Naive thymus-derived CD4-positive, alpha-beta T cell (primary cell): ENCODE data around the gene CDH4. TPM values are rescaled to one million over a fixed set of nuclear protein-coding genes. Genes with fewer than 3 reads are reported as not detected.

Experiments
- ATAC-seq: fragments of 150-1000 bp; cut with Tn5 transposase; 2 replicates; pipeline ENCODE4 v1.10.0; 2021; ENCODE audit warnings: mild to moderate bottlenecking, moderate library complexity
- CTCF ChIA-PET: fragments of 350-600 bp; sonication (Branson Sonifier 250); formaldehyde crosslinking; loops from one replicate; lab custom pipeline; 2021; ENCODE audit warnings: antibody characterized with exemption; lab: Charles Lee
- POLR2A ChIA-PET: fragments of 350-600 bp; sonication (Branson Sonifier 250); formaldehyde crosslinking; loops from one replicate; lab custom pipeline; 2021; ENCODE audit warnings: antibody characterized with exemption, inconsistent platforms; lab: Charles Lee
- DNase-seq, 9 donors: peaks; one replicate each; pipeline versions ENCODE4 v3.0.0 to v3.0.0-alpha.2; 2020 to 2022; ENCODE audit warnings: mixed read lengths in 1 of 9
- H3K27ac ChIP-seq: one replicate; pipeline ENCODE4 v1.7.0; 2013; ENCODE audit warnings: mild to moderate bottlenecking, low read depth, low read length, moderate library complexity
- H3K27me3 ChIP-seq, 2 donors: one replicate each; pipeline ENCODE4 v1.7.0; 2013; ENCODE audit warnings: low read length in 2 of 2, mild to moderate bottlenecking in 2 of 2, moderate library complexity in 2 of 2; ENCODE audit not compliant: control insufficient read depth in 2 of 2, insufficient read depth in 2 of 2
- H3K36me3 ChIP-seq, 3 experiments: 1 replicate in 2 of 3; 2 replicates in 1 of 3; pipeline ENCODE4 v1.7.0; 2013; ENCODE audit warnings: low read length in 3 of 3, mild to moderate bottlenecking in 3 of 3, moderate library complexity in 1 of 3; ENCODE audit not compliant: insufficient read depth in 3 of 3, control insufficient read depth in 2 of 3
- H3K4me1 ChIP-seq, 2 donors: one replicate each; pipeline ENCODE4 v1.7.0; 2013; ENCODE audit warnings: low read length in 2 of 2, mild to moderate bottlenecking in 2 of 2, moderate library complexity in 1 of 2; ENCODE audit not compliant: control insufficient read depth in 2 of 2, insufficient read depth in 2 of 2
- H3K4me3 ChIP-seq: 2 replicates; pipeline ENCODE4 v1.7.0; 2013; ENCODE audit warnings: mild to moderate bottlenecking, low read length
- H3K9me3 ChIP-seq, 3 experiments: 1 replicate in 2 of 3; 2 replicates in 1 of 3; pipeline ENCODE4 v1.7.0; 2013; ENCODE audit warnings: low read length in 3 of 3; ENCODE audit not compliant: control insufficient read depth in 2 of 3
- H3K27ac Mint-ChIP-seq, 9 donors: one replicate each; pipeline ENCODE4 v1.8.0; 2020 to 2022; ENCODE audit warnings: mixed read lengths in 9 of 9, mild to moderate bottlenecking in 8 of 9, moderate library complexity in 5 of 9, inconsistent platforms in 2 of 9
- H3K27me3 Mint-ChIP-seq, 5 donors: one replicate each; pipeline ENCODE4 v1.8.0; 2021 to 2022; ENCODE audit warnings: mixed read lengths in 5 of 5, mild to moderate bottlenecking in 1 of 5
- H3K36me3 Mint-ChIP-seq, 5 donors: one replicate each; pipeline ENCODE4 v1.8.0; 2020 to 2022; ENCODE audit warnings: mixed read lengths in 5 of 5, mild to moderate bottlenecking in 3 of 5, inconsistent platforms in 1 of 5
- H3K4me1 Mint-ChIP-seq, 7 donors: one replicate each; pipeline ENCODE4 v1.8.0; 2020 to 2022; ENCODE audit warnings: mixed read lengths in 7 of 7, mild to moderate bottlenecking in 3 of 7, inconsistent platforms in 1 of 7
- H3K4me3 Mint-ChIP-seq, 10 donors: one replicate each; pipeline ENCODE4 v1.8.0; 2020 to 2022; ENCODE audit warnings: mild to moderate bottlenecking in 10 of 10, mixed read lengths in 10 of 10, moderate library complexity in 6 of 10, inconsistent platforms in 2 of 10
- H3K9me3 Mint-ChIP-seq, 11 donors: one replicate each; pipeline ENCODE4 v1.8.0; 2020 to 2022; ENCODE audit warnings: mixed read lengths in 11 of 11, mild to moderate bottlenecking in 4 of 11, inconsistent platforms in 1 of 11, moderate library complexity in 1 of 11
- intact Hi-C, 2 donors: fragments of 100-400 bp; cut with micrococcal nuclease; formaldehyde crosslinking; loops; one replicate each; pipeline ENCODE4 v1.15.1; 2023
- polyA plus RNA-seq, 2 donors: library from polyadenylated mRNA; unstranded; fragments of 300-500 nt; fragmentation: Illumina TruSeq; gene quantifications; one replicate each; pipeline ENCODE4 v1.2.3, GENCODE V29; 2021
- total RNA-seq, 6 experiments: library from RNA in 5 of 6; stranded (reverse) in 5 of 6; gene quantifications; 1 replicate in 5 of 6; 2 replicates in 1 of 6; pipeline ENCODE4 v1.2.3 and lab custom pipeline; 2021 to 2026

CDH4 gene
- total and polyA plus RNA-seq, 7 experiments from 2014 or later, result 0.05 to 0.43 (median 0.14) TPM; not detected in 1

DNA sequence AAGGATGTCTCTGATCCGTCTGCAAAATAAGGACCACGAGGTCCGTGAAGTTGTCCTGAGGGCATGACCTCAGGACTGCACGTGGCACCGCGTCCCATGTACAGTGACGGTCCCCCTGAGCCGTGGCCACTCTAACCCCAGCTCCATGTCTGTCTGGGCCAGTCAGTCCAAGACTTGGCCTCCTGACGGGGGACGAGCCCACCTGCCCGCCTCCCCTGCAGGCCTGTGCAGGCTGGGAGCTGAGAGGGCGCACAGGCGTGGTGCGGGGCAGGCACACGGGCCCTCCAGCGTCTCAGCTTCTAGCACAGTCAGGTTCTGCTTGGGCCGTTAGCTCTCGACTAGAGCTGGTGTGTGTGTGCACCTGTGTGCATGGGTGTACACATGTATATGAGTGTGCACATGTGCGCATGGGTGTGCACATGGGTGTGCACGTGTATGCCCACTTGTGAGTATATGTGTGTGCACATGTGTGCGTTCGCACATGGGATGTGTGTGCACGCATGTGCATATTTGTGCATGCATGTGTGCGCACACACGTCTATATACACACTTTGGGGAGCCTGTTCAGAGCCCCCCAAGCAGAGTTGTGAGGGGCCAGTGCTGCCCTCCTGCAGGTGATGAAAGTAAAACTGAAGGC lies 506.6 kb downstream of the CDH4 start:
- Mint-ChIP-seq H3K9me3 (no peaks in the 10 kb centered on the region), H3K4me3 (no peak overlapping the region), H3K36me3 (no peaks in the 10 kb centered on the region), H3K4me1 (no peaks in the 10 kb centered on the region), H3K27me3 (peaks cover 0 to 5% (median 0%) of the 10 kb centered on the region in 5 donors), H3K27ac (no peak overlapping the region)
- intact Hi-C loops, result no loop called here
- Histone ChIP-seq H3K4me1 (no peaks in the 10 kb centered on the region), H3K4me3 (no peak overlapping the region), H3K27ac (no peak overlapping the region), H3K27me3 (no peaks in the 10 kb centered on the region), H3K9me3 (no peaks in the 10 kb centered on the region), H3K36me3 (no peaks in the 10 kb centered on the region)
- POLR2A ChIA-PET, result no interaction called here
- DNase-seq (no peak), ATAC-seq (no peak)
- CTCF ChIA-PET, result no interaction called here

GRCh38 chr20:61759286-61760065 lies 507.4 kb downstream of the CDH4 start:
- Mint-ChIP-seq H3K9me3 (no peaks in the 10 kb centered on the region), H3K4me1 (no peaks in the 10 kb centered on the region), H3K4me3 (no peak overlapping the region), H3K27me3 (peaks cover 0 to 5% (median 0%) of the 10 kb centered on the region in 5 donors), H3K27ac (no peak overlapping the region), H3K36me3 (no peaks in the 10 kb centered on the region)
- Histone ChIP-seq H3K27ac (no peak overlapping the region), H3K4me3 (no peak overlapping the region), H3K36me3 (no peaks in the 10 kb centered on the region), H3K4me1 (no peaks in the 10 kb centered on the region), H3K27me3 (no peaks in the 10 kb centered on the region), H3K9me3 (no peaks in the 10 kb centered on the region)
- ChIA-PET POLR2A (no interaction called here), CTCF (no interaction called here)
- intact Hi-C loops, result no loop called here
- ATAC-seq (no peak), DNase-seq (no peak)

GRCh38 chr20:61760321-61760720 lies 508.3 kb downstream of the CDH4 start:
- Mint-ChIP-seq H3K4me1 (no peaks in the 10 kb centered on the region), H3K9me3 (no peaks in the 10 kb centered on the region), H3K27me3 (peaks cover 0 to 5% (median 0%) of the 10 kb centered on the region in 5 donors), H3K36me3 (no peaks in the 10 kb centered on the region), H3K27ac (no peak overlapping the region), H3K4me3 (no peak overlapping the region)
- no peak for DNase-seq
- no peaks in the 10 kb centered on the region for H3K36me3 ChIP-seq
- ChIA-PET CTCF (no interaction called here), POLR2A (no interaction called here)
- no peak for ATAC-seq
- H3K27me3 ChIP-seq, result no peaks in the 10 kb centered on the region
- H3K4me3 ChIP-seq, result no peak overlapping the region
- H3K9me3 ChIP-seq, result no peaks in the 10 kb centered on the region
- H3K27ac ChIP-seq, result no peak overlapping the region
- intact Hi-C loops, result no loop called here
- no peaks in the 10 kb centered on the region for H3K4me1 ChIP-seq

DNA sequence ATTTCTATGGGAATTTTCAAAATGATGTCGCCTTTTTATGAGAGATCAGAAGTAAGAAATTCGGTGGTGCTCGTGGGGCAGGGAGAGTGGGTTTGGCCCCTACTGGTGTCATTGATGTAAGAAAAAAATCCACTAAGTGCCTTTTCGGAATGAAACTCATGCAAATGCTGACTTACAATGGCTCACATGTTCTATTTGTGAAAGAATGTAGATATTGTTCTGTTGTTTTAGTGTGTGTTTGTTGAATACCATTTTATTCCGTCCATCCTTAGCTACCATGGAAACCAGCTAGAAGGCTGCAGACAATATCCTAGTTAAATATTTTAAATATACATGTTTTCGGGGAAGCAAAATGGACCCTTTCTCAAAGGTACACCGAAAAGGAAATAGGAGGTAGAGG lies 508.7 kb downstream of the CDH4 start:
- Histone ChIP-seq H3K36me3 (no peaks in the 10 kb centered on the region), H3K4me1 (no peaks in the 10 kb centered on the region), H3K4me3 (no peak overlapping the region), H3K27ac (no peak overlapping the region), H3K9me3 (no peaks in the 10 kb centered on the region), H3K27me3 (no peaks in the 10 kb centered on the region)
- ChIA-PET CTCF (no interaction called here), POLR2A (no interaction called here)
- Mint-ChIP-seq H3K4me3 (no peak overlapping the region), H3K9me3 (no peaks in the 10 kb centered on the region), H3K36me3 (no peaks in the 10 kb centered on the region), H3K4me1 (no peaks in the 10 kb centered on the region), H3K27ac (no peak overlapping the region), H3K27me3 (peaks cover 0 to 5% (median 0%) of the 10 kb centered on the region in 5 donors)
- no peak for ATAC-seq
- intact Hi-C loops, result no loop called here
- DNase-seq, result no peak

DNA sequence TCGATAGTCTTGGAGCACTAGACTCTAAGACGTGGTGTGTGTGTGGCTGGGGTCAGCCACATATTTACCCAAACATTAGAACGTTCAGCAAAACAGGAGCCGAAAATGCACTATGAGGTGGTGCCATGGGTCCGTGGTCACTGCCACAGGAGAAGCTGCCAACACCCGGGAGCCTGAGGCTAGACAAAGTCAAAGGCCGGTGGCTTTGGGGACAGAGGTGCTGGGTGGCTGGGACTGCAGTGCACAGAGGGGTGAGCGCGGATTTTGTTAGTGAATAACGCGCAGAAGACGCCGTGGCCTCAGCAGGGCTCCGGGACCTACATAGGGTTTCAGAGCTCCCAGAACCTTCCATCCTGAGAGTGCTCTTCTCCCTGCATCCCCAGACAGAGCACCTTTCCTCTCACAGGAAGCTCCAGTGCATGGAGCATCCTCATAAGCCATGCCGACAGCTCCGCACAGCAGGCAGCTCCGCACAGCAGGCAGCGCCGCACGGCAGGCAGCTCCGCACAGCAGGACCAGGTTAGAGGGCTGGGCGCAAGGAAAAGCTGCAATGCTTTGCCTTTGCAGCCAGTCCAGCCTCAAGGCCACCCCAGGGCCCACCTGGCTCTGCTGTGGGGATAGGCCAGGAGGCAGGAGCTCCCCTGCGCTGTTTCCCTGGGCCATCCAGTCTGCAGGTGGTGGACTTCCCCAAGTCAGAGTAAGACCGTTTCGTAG lies 509.5 kb downstream of the CDH4 start:
- Histone ChIP-seq H3K27me3 (no peaks in the 10 kb centered on the region), H3K27ac (no peak overlapping the region), H3K4me3 (no peak overlapping the region), H3K36me3 (no peaks in the 10 kb centered on the region), H3K4me1 (no peaks in the 10 kb centered on the region), H3K9me3 (no peaks in the 10 kb centered on the region)
- ChIA-PET CTCF (no interaction called here), POLR2A (no interaction called here)
- Mint-ChIP-seq H3K36me3 (no peaks in the 10 kb centered on the region), H3K27me3 (peaks cover 0 to 8% (median 0%) of the 10 kb centered on the region in 5 donors), H3K9me3 (no peaks in the 10 kb centered on the region), H3K27ac (no peak overlapping the region), H3K4me3 (no peak overlapping the region), H3K4me1 (no peaks in the 10 kb centered on the region)
- no peak for DNase-seq
- no peak for ATAC-seq
- intact Hi-C loops, result no loop called here

- Histone ChIP-seq H3K9me3 (no peaks in the 10 kb centered on the region), H3K27ac (no peak overlapping the region), H3K27me3 (no peaks in the 10 kb centered on the region), H3K4me1 (no peaks in the 10 kb centered on the region), H3K36me3 (no peaks in the 10 kb centered on the region), H3K4me3 (no peak overlapping the region)
- Mint-ChIP-seq H3K4me3 (no peak overlapping the region), H3K4me1 (no peaks in the 10 kb centered on the region), H3K27me3 (peaks cover 0 to 10% (median 0%) of the 10 kb centered on the region in 5 donors), H3K27ac (no peak overlapping the region), H3K36me3 (no peaks in the 10 kb centered on the region), H3K9me3 (no peaks in the 10 kb centered on the region)
- CTCF ChIA-PET, result no interaction called here
- no peak for DNase-seq
- no peak for ATAC-seq
- POLR2A ChIA-PET, result no interaction called here
- intact Hi-C loops, result no loop called here
Measured at GRCh38 chr20:61762167-61762710, 510.2 kb downstream of the CDH4 start.
